GM23248 (cell line): ENCODE measurements around the gene AKNA. TPM values are rescaled to one million over a fixed set of nuclear protein-coding genes. Genes with fewer than 3 reads are reported as not detected.

Experiments used
- DNase-seq: peaks from one replicate; pipeline ENCODE4 v3.0.0-alpha.2; 2015
- H2AFZ ChIP-seq: fragments of 200-600 bp; sonication (generic); 2 replicates; pipeline ENCODE4 v1.6.1; 2016; ENCODE audit warnings: antibody characterized with exemption
- H3F3A ChIP-seq: fragments of 200-600 bp; sonication (generic); 2 replicates; pipeline ENCODE4 v1.6.1; 2016; ENCODE audit warnings: mild to moderate bottlenecking, antibody characterized with exemption, mixed run types; ENCODE audit not compliant: insufficient read depth
- H3K27ac ChIP-seq: fragments of 200-600 bp; sonication (generic); 2 replicates; pipeline ENCODE4 v1.5.1; 2016; ENCODE audit warnings: mild to moderate bottlenecking
- H3K27me3 ChIP-seq: fragments of 200-600 bp; sonication (generic); replicated peaks from 2 replicates; pipeline ENCODE4 v1.6.1; 2016; ENCODE audit warnings: mild to moderate bottlenecking; ENCODE audit not compliant: insufficient read depth
- H3K36me3 ChIP-seq: fragments of 200-600 bp; sonication (generic); 2 replicates; pipeline ENCODE4 v1.6.1; 2016; ENCODE audit warnings: low read depth, mild to moderate bottlenecking
- H3K4me1 ChIP-seq: fragments of 200-600 bp; sonication (generic); 2 replicates; pipeline ENCODE4 v1.6.1; 2016; ENCODE audit warnings: mild to moderate bottlenecking; ENCODE audit not compliant: insufficient read depth
- H3K4me2 ChIP-seq: fragments of 200-600 bp; sonication (generic); one replicate; pipeline ENCODE4 v1.6.1; 2016; ENCODE audit warnings: mild to moderate bottlenecking; ENCODE audit not compliant: unreplicated experiment
- H3K4me3 ChIP-seq: fragments of 200-600 bp; sonication (generic); 2 replicates; pipeline ENCODE4 v1.5.1; 2016; ENCODE audit warnings: mild to moderate bottlenecking
- H3K79me2 ChIP-seq: fragments of 200-600 bp; sonication (generic); 2 replicates; pipeline ENCODE4 v1.6.1; 2016; ENCODE audit warnings: mild to moderate bottlenecking; ENCODE audit not compliant: insufficient read depth
- H3K9ac ChIP-seq: fragments of 200-600 bp; sonication (generic); 2 replicates; pipeline ENCODE4 v1.6.1; 2016; ENCODE audit warnings: mild to moderate bottlenecking
- H3K9me2 ChIP-seq: fragments of 200-600 bp; sonication (generic); 2 replicates; pipeline ENCODE4 v1.6.1; 2016; ENCODE audit warnings: mixed run types, mild to moderate bottlenecking, moderate library complexity; ENCODE audit not compliant: insufficient read depth
- H3K9me3 ChIP-seq: fragments of 200-600 bp; sonication (generic); one replicate; pipeline ENCODE4 v1.6.1; 2017; ENCODE audit warnings: low read depth
- H4K20me1 ChIP-seq: fragments of 200-600 bp; sonication (generic); 2 replicates; pipeline ENCODE4 v1.6.0; 2016; ENCODE audit not compliant: insufficient read depth
- EZH2 ChIP-seq: fragments of 200-600 bp; sonication (generic); IDR thresholded peaks from 2 replicates; pipeline ENCODE4 v1.6.1; 2018; ENCODE audit warnings: antibody characterized with exemption, mild to moderate bottlenecking; ENCODE audit not compliant: insufficient read depth, poor library complexity, severe bottlenecking
- EZH2phosphoT487 ChIP-seq: fragments of 200-600 bp; sonication (generic); IDR thresholded peaks from 2 replicates; pipeline ENCODE4 v1.6.1; 2018; ENCODE audit warnings: antibody characterized with exemption, moderate library complexity, mild to moderate bottlenecking, low read depth; ENCODE audit not compliant: insufficient read depth
- WGBS, 2 experiments: methylation state at CpG; one replicate each; pipeline ENCODE4 v1.1.6; 2015 to 2017; ENCODE audit warnings: low lambda C conversion rate in 2 of 2, low coverage in 1 of 2; ENCODE audit errors: missing lambda C conversion rate in 2 of 2; 5-methylcytosine and 5-hydroxymethylcytosine counted together
- in situ Hi-C: fragments of 300-500 bp; cut with MboI; formaldehyde crosslinking; loops from 2 replicates; pipeline ENCODE4 v1.15.0; 2020
- polyA plus RNA-seq: library from polyadenylated mRNA; unstranded; fragments of >200 nt; fragmentation: Nextera tagmentation; extraction: Ambion mirVana; gene quantifications from 2 replicates; pipeline ENCODE4 v1.2.1, GENCODE V29; 2016
- total RNA-seq: library from RNA; depleted of rRNA; stranded (reverse); fragments of >200 nt; shearing (Covaris generic); gene quantifications from 2 replicates; pipeline ENCODE4 v1.2.3, GENCODE V29; 2014

AKNA gene
- total and polyA plus RNA-seq, 2 experiments from 2014 or later: 1.8 to 6.6 TPM

DNA sequence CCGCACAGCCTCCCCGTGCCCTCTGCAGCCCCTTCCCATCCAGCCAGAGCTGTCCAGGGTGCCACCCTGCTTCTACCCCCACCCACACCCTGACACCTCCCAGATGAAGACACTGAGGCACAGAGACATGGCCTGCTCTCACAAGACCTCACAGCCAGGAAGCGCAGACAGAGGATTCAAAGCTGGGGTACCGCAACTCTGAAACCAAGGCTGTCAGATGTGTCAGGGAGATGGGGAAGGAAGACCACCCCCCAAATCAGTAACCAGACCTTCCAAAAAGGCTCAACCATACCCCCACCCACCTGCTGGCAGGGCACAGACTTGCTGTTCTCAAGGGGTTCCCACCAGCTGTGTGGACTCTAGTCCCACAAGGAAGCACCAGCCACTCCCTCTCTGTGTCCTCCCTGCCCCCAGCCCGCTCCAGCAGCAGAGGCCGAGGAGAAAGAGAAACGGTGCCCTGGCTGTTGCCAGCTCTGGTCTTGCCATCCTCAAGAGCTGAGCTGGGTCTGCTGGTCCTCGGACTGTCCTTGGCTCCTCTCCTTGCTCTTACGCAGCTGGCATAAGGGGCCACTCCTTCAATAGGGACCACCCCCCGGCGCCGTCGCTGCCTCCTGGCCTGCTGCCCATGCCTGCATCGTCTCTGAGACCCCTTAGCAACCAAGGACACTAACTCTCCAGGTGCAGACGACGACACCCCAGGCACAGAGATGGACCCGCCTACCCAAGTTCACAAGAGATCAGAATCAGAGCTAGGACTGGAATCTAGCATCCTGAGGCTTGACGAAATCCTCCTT is 699 bp downstream of the AKNA start:
- H3K4me2 ChIP-seq: peak overlapping the region; percentile 96
- peak overlapping the region; percentile 90 for H2AFZ ChIP-seq
- H3K9ac ChIP-seq: peak overlapping the region; percentile 85
- no peaks in the 10 kb centered on the region for H4K20me1 ChIP-seq
- H3K4me1 ChIP-seq: peaks cover 34% of the 10 kb centered on the region
- 5 to 7% methylated on average over 18 of the region's 18 CpGs for WGBS, 2 experiments
- H3K4me3 ChIP-seq: peak overlapping the region; percentile 85
- in situ Hi-C loops: no loop called here
- H3K9me2 ChIP-seq: no peaks in the 10 kb centered on the region
- peak; percentile 65 for DNase-seq
- TF ChIP-seq EZH2phosphoT487: no peak
- TF ChIP-seq EZH2: no peak
- H3K36me3 ChIP-seq: no peaks in the 10 kb centered on the region
- H3K9me3 ChIP-seq: no peaks in the 10 kb centered on the region
- no peaks in the 10 kb centered on the region for H3K27me3 ChIP-seq
- H3F3A ChIP-seq: peaks cover 21% of the 10 kb centered on the region; the same call in 1 of the 2 replicates
- peak overlapping the region; percentile 78 for H3K27ac ChIP-seq
- H3K79me2 ChIP-seq: peaks cover 43% of the 10 kb centered on the region

DNA sequence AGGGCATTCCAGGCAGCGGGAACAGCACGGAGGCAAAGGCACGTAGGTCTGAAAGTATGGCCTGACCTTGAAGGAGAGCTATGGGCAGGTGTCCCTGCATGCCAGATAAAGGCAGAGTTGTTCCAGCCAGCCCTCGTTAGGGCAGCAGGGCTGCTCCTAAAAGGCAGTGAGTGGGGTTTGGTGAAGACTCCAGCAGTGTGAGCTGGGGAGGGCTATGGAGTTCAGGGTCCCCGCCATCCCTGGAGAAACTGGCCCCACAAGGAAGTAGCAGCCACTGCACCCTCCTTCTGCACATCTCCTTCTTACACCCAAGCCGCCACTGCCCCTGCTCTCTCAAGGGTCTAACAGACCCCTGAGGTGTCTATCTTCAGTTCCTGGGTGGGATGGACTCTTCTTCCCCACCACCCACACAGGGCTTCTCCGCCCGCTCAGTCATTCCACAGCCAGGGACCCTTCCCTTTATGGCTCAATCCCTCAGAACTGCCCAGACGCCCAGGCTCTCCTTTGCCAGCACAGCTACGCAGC is 1.4 kb downstream of the AKNA start:
- Histone ChIP-seq H3K36me3 (no peaks in the 10 kb centered on the region), H3K9me2 (no peaks in the 10 kb centered on the region), H2AFZ (peak overlapping the region; percentile 90), H3K9ac (peak overlapping the region; percentile 85), H3F3A (peaks cover 21% of the 10 kb centered on the region; the same call in 1 of the 2 replicates), H4K20me1 (no peaks in the 10 kb centered on the region), H3K4me2 (peak overlapping the region; percentile 96), H3K9me3 (no peaks in the 10 kb centered on the region), H3K27me3 (no peaks in the 10 kb centered on the region), H3K4me1 (peaks cover 34% of the 10 kb centered on the region), H3K27ac (peak overlapping the region; percentile 87), H3K79me2 (peaks cover 50% of the 10 kb centered on the region), H3K4me3 (peak overlapping the region; percentile 85)
- peak; percentile 23 for DNase-seq
- in situ Hi-C loops: no loop called here
- no peak for TF ChIP-seq EZH2
- no peak for TF ChIP-seq EZH2phosphoT487
- WGBS, 2 experiments: 40 to 41% methylated on average over 10 of the region's 10 CpGs

GRCh38 chr9:114385397-114386181 is 2.2 kb downstream of the AKNA start:
- peak overlapping the region; percentile 96 for H3K4me2 ChIP-seq
- no peaks in the 10 kb centered on the region for H4K20me1 ChIP-seq
- no peaks in the 10 kb centered on the region for H3K36me3 ChIP-seq
- 18 to 19% methylated on average over 11 of the region's 11 CpGs for WGBS, 2 experiments
- peak; percentile 96 for DNase-seq
- H3K4me1 ChIP-seq: peaks cover 34% of the 10 kb centered on the region
- H3K9me2 ChIP-seq: no peaks in the 10 kb centered on the region
- no peaks in the 10 kb centered on the region for H3K9me3 ChIP-seq
- H3K79me2 ChIP-seq: peaks cover 54% of the 10 kb centered on the region
- H3K9ac ChIP-seq: peak overlapping the region; percentile 85
- H3F3A ChIP-seq: peaks cover 21% of the 10 kb centered on the region; the same call in 1 of the 2 replicates
- in situ Hi-C loops: no loop called here
- H2AFZ ChIP-seq: 0 out of 2 replicates have a peak overlapping the region, but pooled peaks have one; percentile 30
- no peaks in the 10 kb centered on the region for H3K27me3 ChIP-seq
- peak overlapping the region; percentile 87 for H3K27ac ChIP-seq
- H3K4me3 ChIP-seq: peak overlapping the region; percentile 85; the same call in 1 of the 2 replicates
- TF ChIP-seq EZH2 (no peak), EZH2phosphoT487 (no peak)

DNA sequence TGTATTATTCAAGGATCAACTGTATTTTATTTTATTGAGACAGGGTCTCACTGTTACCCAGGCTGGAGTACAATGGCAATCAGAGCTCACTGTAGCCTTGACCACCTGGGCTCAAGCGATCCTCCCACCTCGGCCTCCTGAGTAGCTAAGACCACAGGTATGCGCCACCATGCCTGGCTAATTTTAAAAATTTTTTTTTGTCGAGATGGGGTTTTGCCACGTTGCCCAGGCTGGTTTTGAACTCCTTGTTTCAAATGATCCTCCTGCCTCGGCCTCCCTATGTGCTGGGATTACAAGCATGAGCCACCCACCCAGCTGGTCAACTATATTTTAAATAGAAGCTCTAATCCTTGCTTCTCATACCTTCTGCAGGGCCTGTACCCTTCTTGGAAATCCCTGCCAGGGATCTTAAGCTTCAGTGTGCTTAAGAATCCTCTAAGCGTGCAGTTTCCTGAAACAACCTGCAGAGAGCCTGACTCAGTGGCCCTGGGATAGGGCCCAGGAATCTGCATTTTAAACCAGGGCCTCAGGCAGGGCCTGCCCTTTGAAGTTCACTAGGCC is 2.9 kb downstream of the AKNA start:
- H3K9me2 ChIP-seq: no peaks in the 10 kb centered on the region
- in situ Hi-C loops: no loop called here
- H3K27me3 ChIP-seq: no peaks in the 10 kb centered on the region
- H3K4me3 ChIP-seq: no peak overlapping the region
- H3K27ac ChIP-seq: peak overlapping the region; percentile 87
- H3F3A ChIP-seq: peaks cover 21% of the 10 kb centered on the region; the same call in 1 of the 2 replicates
- peak overlapping the region; percentile 85 for H3K9ac ChIP-seq
- H3K79me2 ChIP-seq: peaks cover 58% of the 10 kb centered on the region
- peaks cover 2% of the 10 kb centered on the region; the same call in 1 of the 2 replicates for H3K36me3 ChIP-seq
- no peaks in the 10 kb centered on the region for H4K20me1 ChIP-seq
- peak overlapping the region; percentile 60 for H3K4me2 ChIP-seq
- peaks cover 34% of the 10 kb centered on the region for H3K4me1 ChIP-seq
- no peaks in the 10 kb centered on the region for H3K9me3 ChIP-seq
- no peak for TF ChIP-seq EZH2phosphoT487
- no peak for TF ChIP-seq EZH2
- H2AFZ ChIP-seq: 0 out of 2 replicates have a peak overlapping the region, but pooled peaks have one; percentile 30
- WGBS, 2 experiments: 59 to 68% methylated on average over 7 of the region's 7 CpGs
- DNase-seq: no peak
